ENCODE results near the gene BTF3. TPM values are rescaled to one million over a fixed set of nuclear protein-coding genes. Genes with fewer than 3 reads are reported as not detected.
"Not testable (repeated sequence)": the region's sequence is repeated elsewhere in the genome, so short reads cannot be mapped to it uniquely, and the experiment has no call there.

Gene BTF3
- total RNA-seq, 1 experiment from 2014 or later, result 347 TPM

DNA sequence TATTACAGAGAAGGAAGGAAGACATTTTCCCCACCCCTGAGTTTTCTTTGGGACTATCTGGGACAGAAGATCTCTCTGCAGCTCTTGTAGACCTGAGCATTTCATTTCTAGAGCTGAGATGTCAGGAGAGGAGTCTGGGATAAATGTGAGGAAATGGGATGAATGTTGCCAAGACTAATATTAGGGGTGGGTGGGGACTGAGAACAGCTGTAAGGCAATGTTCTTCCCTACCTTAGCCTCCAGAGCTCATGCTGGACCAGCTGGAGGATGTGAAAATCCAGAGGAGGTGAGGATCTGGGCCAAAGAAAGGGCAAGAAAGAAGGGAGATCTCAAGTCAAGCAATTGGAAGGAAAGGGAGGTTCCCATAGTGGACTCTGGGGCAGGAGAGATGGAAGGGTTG lies 26.6 kb upstream of the BTF3 start:
- H3K36me3 ChIP-seq (replicated peaks; ENCODE audit: control insufficient read depth, insufficient read depth, low read length), result no peaks in the 10 kb centered on the region
- H3K4me3 ChIP-seq (ENCODE audit: insufficient read depth, low read depth, low read length), result no peak overlapping the region
- no peaks in the 10 kb centered on the region; the same call in 1 of the 2 replicates for H3K27me3 ChIP-seq (ENCODE audit: control insufficient read depth, insufficient read depth, low read length)
- DNase-seq, result no peak

DNA sequence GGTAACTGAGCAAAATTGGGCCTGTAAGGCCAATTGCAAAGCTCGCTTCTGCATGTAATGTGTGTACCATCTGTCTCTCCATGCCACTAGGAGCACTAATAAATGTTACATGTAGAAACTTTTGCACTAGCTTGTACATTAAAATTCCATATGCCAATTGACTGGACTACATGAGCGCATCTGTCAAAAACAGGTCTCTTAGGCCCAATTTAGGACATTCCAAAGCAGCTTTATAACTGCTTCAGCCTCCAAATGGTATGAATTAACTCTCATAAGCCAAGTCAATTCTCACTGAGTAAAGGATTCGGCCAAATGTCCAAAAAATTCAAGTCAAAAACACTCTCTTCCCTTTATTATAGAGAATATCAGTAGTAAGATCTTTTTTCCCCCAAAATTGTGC lies 26.1 kb upstream of the BTF3 start:
- DNase-seq, result no peak

DNA sequence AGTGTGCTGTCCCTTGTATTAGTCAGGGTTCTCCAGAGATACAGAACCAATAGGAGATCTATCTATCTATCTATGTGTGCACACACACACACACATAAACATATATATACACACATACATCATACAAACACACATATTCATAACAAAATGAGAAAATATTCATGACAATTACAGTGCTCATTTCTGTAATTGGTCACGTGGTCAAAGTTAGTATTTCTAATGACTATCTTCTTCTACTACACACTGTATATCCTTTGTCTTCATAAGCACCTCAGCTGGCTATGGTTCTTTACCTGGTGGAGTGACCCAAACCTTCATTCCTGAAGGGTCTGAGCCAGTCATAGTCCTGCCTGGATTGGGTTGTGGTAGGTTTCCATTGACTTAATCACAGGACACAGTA lies 17.7 kb upstream of the BTF3 start:
- no peak for DNase-seq

More for the DNA sequence above, 26.1 kb upstream of the BTF3 start:
- no peaks in the 10 kb centered on the region; the same call in 1 of the 2 replicates for H3K27me3 ChIP-seq (ENCODE audit: control insufficient read depth, insufficient read depth, low read length)
- H3K4me3 ChIP-seq (ENCODE audit: insufficient read depth, low read depth, low read length), result no peak overlapping the region
- no peaks in the 10 kb centered on the region for H3K36me3 ChIP-seq (replicated peaks; ENCODE audit: control insufficient read depth, insufficient read depth, low read length)

DNA sequence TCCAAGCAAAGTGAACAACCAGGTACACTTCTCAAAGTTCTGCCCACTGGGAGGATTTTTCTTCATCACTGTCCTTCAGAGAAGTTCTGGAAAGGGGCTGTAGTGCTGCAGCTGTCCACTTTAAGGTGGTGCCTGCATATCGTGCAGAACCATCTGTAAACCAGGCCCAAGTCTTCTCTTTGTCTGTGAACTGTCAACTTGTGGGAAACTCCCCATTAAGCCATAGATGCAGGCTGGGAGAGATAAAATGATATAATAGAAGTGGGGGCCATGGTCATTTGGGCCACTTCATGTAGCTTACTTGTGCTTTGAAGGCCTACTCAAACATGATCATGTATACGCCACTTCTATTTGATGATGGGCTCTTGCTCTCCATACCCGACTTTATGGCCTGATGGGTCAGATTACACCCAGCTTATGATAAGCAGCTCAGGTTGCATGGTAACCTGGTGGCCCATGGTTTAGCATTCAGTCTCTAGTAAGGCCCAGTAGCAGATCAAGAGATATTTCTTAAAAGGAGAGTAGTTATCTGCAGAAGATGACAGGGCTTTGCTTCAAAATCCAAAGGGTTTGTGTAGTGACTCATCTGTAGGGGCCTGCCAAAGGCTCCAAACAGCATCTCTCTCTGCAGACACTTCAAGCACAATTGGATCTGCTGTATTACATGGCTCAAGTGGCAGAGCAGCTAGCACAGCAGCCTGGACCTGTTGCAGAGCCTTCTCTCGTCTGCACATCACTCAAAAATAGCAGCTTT lies 15.7 kb upstream of the BTF3 start:
- no peaks in the 10 kb centered on the region for H3K36me3 ChIP-seq (replicated peaks; ENCODE audit: control insufficient read depth, insufficient read depth, low read length)
- no peak overlapping the region for H3K4me3 ChIP-seq (ENCODE audit: insufficient read depth, low read depth, low read length)
- no peaks in the 10 kb centered on the region for H3K27me3 ChIP-seq (ENCODE audit: control insufficient read depth, insufficient read depth, low read length)
- no peak for DNase-seq

More for the DNA sequence above, 17.7 kb upstream of the BTF3 start:
- Histone ChIP-seq H3K4me3 (ENCODE audit: insufficient read depth, low read depth, low read length) (no peak overlapping the region), H3K36me3 (replicated peaks; ENCODE audit: control insufficient read depth, insufficient read depth, low read length) (no peaks in the 10 kb centered on the region), H3K27me3 (ENCODE audit: control insufficient read depth, insufficient read depth, low read length) (no peaks in the 10 kb centered on the region)

DNA sequence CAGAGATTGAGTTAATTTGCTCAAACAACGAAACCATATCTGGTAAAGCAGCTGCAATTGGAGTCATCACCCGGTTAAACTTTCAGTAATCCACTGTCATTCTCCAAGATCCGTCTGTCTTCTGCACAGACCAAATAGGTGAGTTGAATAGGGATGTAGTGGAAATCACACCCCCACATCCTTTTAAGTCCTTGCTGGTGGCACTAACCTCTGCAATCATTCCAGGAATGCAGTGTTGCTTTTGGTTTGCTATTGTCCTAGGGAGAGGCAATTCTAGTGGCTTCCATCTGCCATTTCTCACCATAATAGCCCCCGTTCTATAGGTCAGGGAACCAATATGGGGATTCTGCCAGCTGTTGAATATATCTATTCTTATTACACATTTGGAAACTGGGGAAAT lies 14.6 kb upstream of the BTF3 start:
- Histone ChIP-seq H3K4me3 (ENCODE audit: insufficient read depth, low read depth, low read length) (no peak overlapping the region), H3K27me3 (ENCODE audit: control insufficient read depth, insufficient read depth, low read length) (no peaks in the 10 kb centered on the region)
- DNase-seq, result no peak

DNA sequence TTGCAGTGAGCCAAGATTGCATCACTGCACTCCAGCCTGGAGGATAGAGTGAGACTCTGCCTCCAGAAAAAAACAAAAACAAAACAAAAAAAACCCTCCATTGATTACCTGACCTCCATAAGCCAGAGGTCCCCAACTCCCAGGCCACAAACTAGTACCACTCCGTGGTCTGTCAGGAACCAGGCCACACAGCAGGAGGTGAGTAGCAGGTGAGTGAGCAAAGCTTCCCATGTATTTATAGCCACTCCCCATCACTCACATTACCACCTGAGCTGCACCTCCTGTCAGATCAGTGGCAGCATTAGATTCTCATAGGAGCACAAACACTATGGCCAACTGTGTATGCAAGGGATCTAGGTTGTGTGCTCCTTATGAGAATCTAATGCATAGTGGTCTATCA lies 13.7 kb upstream of the BTF3 start:
- DNase-seq, result no peak
- no peaks in the 10 kb centered on the region for H3K27me3 ChIP-seq (ENCODE audit: control insufficient read depth, insufficient read depth, low read length)
- no peak overlapping the region for H3K4me3 ChIP-seq (ENCODE audit: insufficient read depth, low read depth, low read length)
- no peaks in the 10 kb centered on the region for H3K36me3 ChIP-seq (replicated peaks; ENCODE audit: control insufficient read depth, insufficient read depth, low read length)

More for the DNA sequence above, 14.6 kb upstream of the BTF3 start:
- no peaks in the 10 kb centered on the region for H3K36me3 ChIP-seq (replicated peaks; ENCODE audit: control insufficient read depth, insufficient read depth, low read length)

DNA sequence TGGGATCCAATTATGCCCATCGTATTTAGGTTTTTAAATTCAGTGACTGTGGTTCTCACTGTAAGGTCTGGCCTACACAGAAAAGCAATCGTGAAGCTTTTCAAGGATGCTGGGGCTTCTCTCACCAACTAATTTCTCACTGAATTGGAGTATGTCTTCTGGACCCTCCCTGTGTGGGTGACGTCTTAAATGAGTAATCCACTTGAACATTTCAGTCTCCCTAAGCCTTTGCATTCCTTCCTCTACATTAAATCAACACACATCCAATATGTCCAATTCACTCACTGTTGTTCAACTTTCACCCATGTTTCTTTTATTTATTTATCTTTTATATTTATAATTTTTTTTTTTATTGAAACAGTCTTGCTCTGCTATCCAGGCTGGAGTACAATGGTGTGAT lies 12.5 kb upstream of the BTF3 start:
- no peaks in the 10 kb centered on the region for H3K36me3 ChIP-seq (replicated peaks; ENCODE audit: control insufficient read depth, insufficient read depth, low read length)
- H3K4me3 ChIP-seq (ENCODE audit: insufficient read depth, low read depth, low read length), result no peak overlapping the region
- no peaks in the 10 kb centered on the region for H3K27me3 ChIP-seq (ENCODE audit: control insufficient read depth, insufficient read depth, low read length)
- DNase-seq, result no peak

DNA sequence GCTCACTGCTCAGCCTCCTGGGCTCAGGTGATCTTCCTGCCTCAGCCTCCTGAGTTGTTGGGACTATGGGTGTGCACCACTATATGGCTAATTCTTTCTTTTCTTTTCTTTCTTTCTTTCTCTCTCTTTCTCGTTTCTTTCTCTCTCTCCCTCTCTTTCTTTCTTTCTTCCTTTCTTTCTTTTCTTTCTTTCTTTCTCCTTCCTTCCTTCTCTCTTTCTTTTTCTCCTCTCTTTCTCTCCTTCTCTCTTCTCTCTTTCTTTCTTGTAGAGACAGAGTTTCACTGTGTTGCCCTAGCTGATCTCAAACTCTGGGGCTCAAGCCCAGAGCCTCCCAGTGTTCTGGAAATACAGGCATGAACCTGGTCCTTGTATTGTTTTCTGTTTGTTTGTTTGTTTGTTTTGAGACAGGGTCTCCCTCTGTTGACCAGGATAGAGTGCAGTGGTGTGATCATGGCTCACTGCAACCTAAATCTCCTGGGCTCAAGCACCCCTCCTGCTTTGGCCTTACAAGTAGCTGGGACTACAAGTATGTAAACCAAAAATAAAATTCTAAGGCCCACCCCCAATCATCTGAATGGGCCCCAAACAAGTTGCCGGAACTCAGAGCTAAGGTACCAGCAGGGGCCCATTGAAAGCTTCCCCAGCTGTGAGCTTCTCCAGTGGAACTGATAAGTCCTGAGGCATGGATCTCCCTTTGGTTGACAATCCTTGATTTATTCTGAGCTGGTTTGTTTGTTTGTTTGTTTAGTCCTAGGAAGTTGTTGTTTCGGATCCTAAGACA lies 11.9 kb upstream of the BTF3 start:
- H3K27me3 ChIP-seq (ENCODE audit: control insufficient read depth, insufficient read depth, low read length), result no peaks in the 10 kb centered on the region
- no peak overlapping the region for H3K4me3 ChIP-seq (ENCODE audit: insufficient read depth, low read depth, low read length)
- H3K36me3 ChIP-seq (replicated peaks; ENCODE audit: control insufficient read depth, insufficient read depth, low read length), result no peaks in the 10 kb centered on the region
- DNase-seq, result no peak

DNA sequence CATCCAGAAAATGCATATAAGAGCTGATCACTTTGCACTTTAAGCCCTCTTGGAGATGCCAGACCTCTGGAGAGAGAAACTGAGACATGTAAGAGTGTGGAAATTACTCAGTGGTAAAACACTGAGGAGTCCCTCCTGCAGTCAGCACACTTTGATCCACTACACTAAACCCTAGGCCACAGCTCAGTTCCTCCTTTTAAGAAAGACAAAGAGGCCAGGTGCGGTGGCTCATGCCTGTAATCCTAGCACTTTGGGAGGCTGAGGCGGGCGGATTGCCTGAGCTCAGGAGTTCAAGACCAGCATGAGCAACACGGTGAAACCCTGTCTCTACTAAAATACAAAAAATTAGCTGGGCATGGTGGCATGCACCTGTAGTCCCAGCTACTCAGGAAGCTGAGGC lies 11.0 kb upstream of the BTF3 start:
- H3K27me3 ChIP-seq (ENCODE audit: control insufficient read depth, insufficient read depth, low read length); DNase-seq; H3K4me3 ChIP-seq (ENCODE audit: insufficient read depth, low read depth, low read length); H3K36me3 ChIP-seq (replicated peaks; ENCODE audit: control insufficient read depth, insufficient read depth, low read length): not testable (repeated sequence)

DNA sequence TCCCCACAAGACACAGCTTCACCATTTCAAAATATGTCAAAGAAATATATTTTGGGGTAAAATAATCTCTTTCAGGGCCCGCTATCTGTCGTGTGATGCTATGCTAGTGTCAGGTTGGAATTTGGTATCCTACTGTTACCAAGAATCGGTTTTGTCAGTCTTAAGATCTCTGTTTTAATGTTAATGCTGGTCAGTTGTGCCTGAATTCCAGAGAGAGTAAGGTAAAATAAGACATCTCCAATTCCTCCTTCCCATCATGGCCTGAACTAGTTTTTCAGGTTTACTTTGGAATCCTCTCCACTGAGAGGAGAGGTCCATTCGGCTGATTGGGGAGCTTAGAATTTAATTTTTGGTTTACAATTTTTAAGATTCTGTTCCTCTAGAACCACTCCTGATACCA lies 10.4 kb upstream of the BTF3 start:
- no peak for DNase-seq
- no peak overlapping the region for H3K4me3 ChIP-seq (ENCODE audit: insufficient read depth, low read depth, low read length)

DNA sequence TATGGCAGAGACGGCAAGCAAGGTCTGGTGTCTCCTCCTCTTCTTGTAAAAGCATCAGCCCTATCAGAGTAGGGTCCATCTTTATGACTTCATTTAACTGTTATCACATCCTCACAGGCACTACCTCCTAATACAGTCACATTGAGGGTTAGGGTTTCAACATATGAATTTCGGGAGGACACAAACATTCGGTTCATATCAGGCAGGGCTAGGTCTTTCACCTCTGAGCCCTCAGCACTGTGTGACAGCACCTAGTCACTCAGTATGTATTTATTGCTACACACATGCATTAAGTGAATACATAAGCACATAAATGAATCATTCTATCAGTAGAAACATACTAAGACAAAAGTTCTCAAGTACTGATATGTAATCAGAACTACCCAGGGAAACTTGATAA lies 9.4 kb upstream of the BTF3 start:
- H3K36me3 ChIP-seq (replicated peaks; ENCODE audit: control insufficient read depth, insufficient read depth, low read length), result no peaks in the 10 kb centered on the region
- H3K4me3 ChIP-seq (ENCODE audit: insufficient read depth, low read depth, low read length), result no peak overlapping the region
- no peak for DNase-seq
- no peaks in the 10 kb centered on the region for H3K27me3 ChIP-seq (ENCODE audit: control insufficient read depth, insufficient read depth, low read length)

More for the DNA sequence above, 10.4 kb upstream of the BTF3 start:
- no peaks in the 10 kb centered on the region for H3K36me3 ChIP-seq (replicated peaks; ENCODE audit: control insufficient read depth, insufficient read depth, low read length)
- H3K27me3 ChIP-seq (ENCODE audit: control insufficient read depth, insufficient read depth, low read length), result no peaks in the 10 kb centered on the region

DNA sequence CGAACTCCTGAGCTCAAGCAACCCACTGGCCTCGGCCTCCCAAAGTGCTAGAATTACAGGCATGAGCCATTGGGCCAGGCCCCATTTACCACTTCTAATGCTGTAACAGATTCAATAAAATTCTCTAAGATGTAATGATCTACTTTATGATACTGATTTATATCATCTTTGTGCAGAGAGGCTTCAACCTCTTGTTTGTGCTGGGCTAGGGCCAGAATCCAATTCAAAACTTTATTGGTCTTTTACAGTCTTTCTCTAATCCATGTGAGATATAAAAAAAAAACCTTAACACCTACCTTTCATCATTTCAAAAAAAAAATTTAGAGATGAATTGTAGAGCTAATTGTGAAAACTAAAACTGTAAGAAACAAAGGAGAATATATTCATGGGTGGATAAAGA lies 8.2 kb upstream of the BTF3 start:
- no peak for DNase-seq
- no peak overlapping the region for H3K4me3 ChIP-seq (ENCODE audit: insufficient read depth, low read depth, low read length)
- no peaks in the 10 kb centered on the region for H3K36me3 ChIP-seq (replicated peaks; ENCODE audit: control insufficient read depth, insufficient read depth, low read length)
- H3K27me3 ChIP-seq (ENCODE audit: control insufficient read depth, insufficient read depth, low read length), result no peaks in the 10 kb centered on the region

DNA sequence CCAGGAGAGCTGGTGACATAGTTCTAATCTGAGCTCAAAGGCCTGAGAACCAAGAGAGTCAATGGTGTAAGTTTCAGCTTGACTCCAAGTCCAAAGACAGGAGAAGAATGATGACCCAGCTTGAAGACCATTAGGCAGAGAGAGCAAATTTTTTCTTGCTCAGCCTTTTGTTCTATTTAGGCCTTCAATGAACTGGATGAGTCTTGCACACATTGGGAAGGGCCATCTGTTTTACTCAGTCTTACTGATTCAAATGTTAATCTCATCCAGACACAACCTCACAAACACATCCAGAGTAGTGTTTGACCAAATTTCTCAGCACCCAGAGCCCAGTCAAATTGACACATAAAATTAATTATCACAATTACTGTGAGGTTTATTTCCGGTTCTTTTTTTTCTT lies 7.1 kb upstream of the BTF3 start:
- Histone ChIP-seq H3K36me3 (replicated peaks; ENCODE audit: control insufficient read depth, insufficient read depth, low read length) (no peaks in the 10 kb centered on the region), H3K4me3 (ENCODE audit: insufficient read depth, low read depth, low read length) (no peak overlapping the region), H3K27me3 (ENCODE audit: control insufficient read depth, insufficient read depth, low read length) (no peaks in the 10 kb centered on the region)
- DNase-seq, result no peak

DNA sequence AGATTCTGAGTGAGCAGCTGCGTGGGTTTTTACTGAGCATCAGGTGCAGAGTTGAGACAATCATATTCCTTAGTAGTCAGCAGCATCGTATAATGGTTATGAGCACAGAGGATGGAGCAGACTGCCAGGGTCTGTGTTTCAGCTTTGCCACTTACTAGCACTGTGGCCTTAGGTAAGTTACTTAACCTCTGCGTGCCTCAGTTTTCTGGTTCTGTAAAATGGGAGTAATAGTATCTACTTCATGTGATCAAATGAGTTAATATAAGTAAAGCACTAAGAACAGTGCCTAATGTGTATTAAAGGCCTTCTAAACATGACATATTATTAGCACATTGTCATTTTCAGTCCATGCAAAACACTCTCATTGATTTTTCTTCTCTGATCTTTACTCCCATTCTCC lies 4.8 kb upstream of the BTF3 start:
- H3K27me3 ChIP-seq (ENCODE audit: control insufficient read depth, insufficient read depth, low read length), result no peaks in the 10 kb centered on the region
- no peak overlapping the region for H3K4me3 ChIP-seq (ENCODE audit: insufficient read depth, low read depth, low read length)
- no peak for DNase-seq
- H3K36me3 ChIP-seq (replicated peaks; ENCODE audit: control insufficient read depth, insufficient read depth, low read length), result no peaks in the 10 kb centered on the region

DNA sequence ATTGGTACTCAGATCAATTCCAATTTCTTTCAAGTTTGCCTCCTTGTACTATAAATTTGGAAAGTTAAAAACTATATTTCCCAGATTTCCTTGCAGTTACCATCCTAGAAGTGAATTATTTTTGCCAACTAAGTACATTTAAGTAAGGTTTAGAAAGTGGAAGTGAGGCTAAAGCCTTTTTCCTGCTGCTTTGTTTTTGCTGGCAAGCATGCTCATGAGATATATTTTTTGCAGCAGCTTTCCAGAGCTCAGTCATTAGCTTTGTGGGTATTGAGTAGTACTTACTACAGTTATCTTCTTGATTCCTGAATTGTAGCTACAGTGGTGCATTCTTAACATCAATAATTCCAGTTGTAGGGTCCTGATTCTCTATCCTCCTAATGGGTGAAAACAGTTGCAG lies 3.5 kb upstream of the BTF3 start:
- H3K27me3 ChIP-seq (ENCODE audit: control insufficient read depth, insufficient read depth, low read length), result no peaks in the 10 kb centered on the region

More for the DNA sequence above, 3.5 kb upstream of the BTF3 start:
- DNase-seq, result no peak
- Histone ChIP-seq H3K36me3 (replicated peaks; ENCODE audit: control insufficient read depth, insufficient read depth, low read length) (no peaks in the 10 kb centered on the region), H3K4me3 (ENCODE audit: insufficient read depth, low read depth, low read length) (no peak overlapping the region)

Data from H7 (cell line).